ENCODE data around the gene ATRX. TPM values are rescaled to one million over a fixed set of nuclear protein-coding genes. Genes with fewer than 3 reads are reported as not detected.
"Not testable (repeated sequence)": the region's sequence is repeated elsewhere in the genome, so short reads cannot be mapped to it uniquely, and the experiment has no call there.

Gene ATRX
- total RNA-seq, 1 donor from 2014 or later, result 106 TPM

DNA sequence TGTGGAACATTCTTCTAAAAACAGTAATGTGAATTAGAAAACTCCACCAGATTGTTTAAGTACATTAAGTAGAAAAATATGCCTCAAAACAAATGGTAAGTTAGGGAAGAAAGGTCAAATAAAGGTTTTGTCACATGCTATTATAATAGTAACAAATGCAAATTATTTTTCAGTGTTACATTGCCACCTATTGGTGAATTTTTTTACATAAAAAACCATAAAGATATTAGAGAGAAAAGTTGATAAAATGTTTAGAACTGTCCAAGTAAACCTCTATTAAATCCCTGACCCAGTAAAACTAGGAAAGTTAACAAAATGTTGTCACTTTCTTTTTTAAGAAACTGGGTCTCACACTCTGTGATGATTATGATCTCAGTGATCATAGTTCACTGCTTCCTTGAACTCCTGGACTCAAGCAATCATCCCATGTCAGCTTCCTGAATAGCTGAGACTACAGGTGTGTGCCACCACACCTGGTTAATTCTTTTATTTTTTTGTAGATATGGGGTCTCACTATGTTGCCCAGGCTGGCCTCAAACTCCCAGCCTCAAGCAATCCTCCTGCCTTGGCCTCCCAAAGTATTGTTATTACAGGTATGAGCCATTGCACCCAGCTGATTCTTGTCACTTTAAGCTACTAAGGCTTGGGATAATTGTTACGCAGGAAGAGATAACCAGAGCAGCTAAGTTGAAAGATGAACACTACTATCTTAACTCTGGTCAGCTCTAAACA lies 157.6 kb downstream of the ATRX start:
- no peak overlapping the region for H3K27ac ChIP-seq (ENCODE audit: low read depth, low read length)
- no peaks in the 10 kb centered on the region for H3K27me3 ChIP-seq (ENCODE audit: insufficient read depth, low read length)
- no peak overlapping the region for H3K4me3 Mint-ChIP-seq (ENCODE audit: unreplicated experiment)
- H3K9ac ChIP-seq (ENCODE audit: low read length), result no peak overlapping the region
- H3K4me1 Mint-ChIP-seq (ENCODE audit: low read depth, unreplicated experiment), result no peaks in the 10 kb centered on the region
- no peak for TF ChIP-seq EZH2 (IDR thresholded peaks at IDR 0.05; ENCODE audit: insufficient read depth, low read length)
- TF ChIP-seq, protein P1, sequence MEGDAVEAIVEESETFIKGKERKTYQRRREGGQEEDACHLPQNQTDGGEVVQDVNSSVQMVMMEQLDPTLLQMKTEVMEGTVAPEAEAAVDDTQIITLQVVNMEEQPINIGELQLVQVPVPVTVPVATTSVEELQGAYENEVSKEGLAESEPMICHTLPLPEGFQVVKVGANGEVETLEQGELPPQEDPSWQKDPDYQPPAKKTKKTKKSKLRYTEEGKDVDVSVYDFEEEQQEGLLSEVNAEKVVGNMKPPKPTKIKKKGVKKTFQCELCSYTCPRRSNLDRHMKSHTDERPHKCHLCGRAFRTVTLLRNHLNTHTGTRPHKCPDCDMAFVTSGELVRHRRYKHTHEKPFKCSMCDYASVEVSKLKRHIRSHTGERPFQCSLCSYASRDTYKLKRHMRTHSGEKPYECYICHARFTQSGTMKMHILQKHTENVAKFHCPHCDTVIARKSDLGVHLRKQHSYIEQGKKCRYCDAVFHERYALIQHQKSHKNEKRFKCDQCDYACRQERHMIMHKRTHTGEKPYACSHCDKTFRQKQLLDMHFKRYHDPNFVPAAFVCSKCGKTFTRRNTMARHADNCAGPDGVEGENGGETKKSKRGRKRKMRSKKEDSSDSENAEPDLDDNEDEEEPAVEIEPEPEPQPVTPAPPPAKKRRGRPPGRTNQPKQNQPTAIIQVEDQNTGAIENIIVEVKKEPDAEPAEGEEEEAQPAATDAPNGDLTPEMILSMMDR (IDR thresholded peaks at IDR 0.05; ENCODE audit: insufficient read depth, low read depth, low read length), result no peak
- H4K20me1 ChIP-seq (ENCODE audit: insufficient read depth, low read length), result peaks cover 2% of the 10 kb centered on the region
- no peak overlapping the region for H3K4me3 ChIP-seq (ENCODE audit: insufficient read depth, low read depth, low read length)
- peaks cover 2% of the 10 kb centered on the region for H3K36me3 ChIP-seq (ENCODE audit: insufficient read depth, low read length)
- H2AFZ ChIP-seq (ENCODE audit: low read depth, low read length), result no peak overlapping the region
- H3K36me3 Mint-ChIP-seq (ENCODE audit: low read depth, unreplicated experiment), result no peaks in the 10 kb centered on the region
- no peaks in the 10 kb centered on the region for H3K9me3 Mint-ChIP-seq (ENCODE audit: unreplicated experiment)
- DNase-seq (ENCODE audit: low read depth), result no peak
- H3K4me2 ChIP-seq (ENCODE audit: low read length), result no peak overlapping the region
- H3K79me2 ChIP-seq (ENCODE audit: insufficient read depth, low read length), result peaks cover 1% of the 10 kb centered on the region
- H3K27ac Mint-ChIP-seq (ENCODE audit: unreplicated experiment), result no peak overlapping the region
- H3K9me3 ChIP-seq (ENCODE audit: insufficient read depth, low read depth, low read length), result no peaks in the 10 kb centered on the region
- no peaks in the 10 kb centered on the region for H3K4me1 ChIP-seq (ENCODE audit: insufficient read depth, low read length)
- H3K27me3 Mint-ChIP-seq (ENCODE audit: low read depth, unreplicated experiment), result no peaks in the 10 kb centered on the region
- FAIRE-seq, result no peak

DNA sequence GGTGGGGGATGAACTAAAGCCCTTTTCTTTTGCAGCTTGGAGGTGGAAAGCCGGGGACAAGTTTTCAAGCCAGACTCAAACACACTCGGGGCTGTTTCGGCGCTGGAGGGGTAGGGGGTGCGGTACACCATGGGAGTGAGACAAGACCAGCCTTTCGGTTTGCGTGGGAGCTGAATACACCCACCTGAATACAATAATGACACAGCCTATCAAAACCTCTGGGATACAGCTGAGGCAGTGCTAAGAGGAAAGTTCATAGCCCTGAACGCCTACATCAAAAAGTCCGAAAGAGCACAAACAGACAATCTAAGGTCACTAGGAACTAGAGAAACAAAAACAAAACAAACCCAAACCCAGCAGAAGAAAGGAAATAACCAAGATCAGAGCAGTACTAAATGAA lies 163.3 kb downstream of the ATRX start:
- H3K36me3 Mint-ChIP-seq (ENCODE audit: low read depth, unreplicated experiment), result no peaks in the 10 kb centered on the region
- no peaks in the 10 kb centered on the region for H3K4me1 ChIP-seq (ENCODE audit: insufficient read depth, low read length)
- no peaks in the 10 kb centered on the region for H3K27me3 Mint-ChIP-seq (ENCODE audit: low read depth, unreplicated experiment)
- TF ChIP-seq, protein P1 (IDR thresholded peaks at IDR 0.05; ENCODE audit: insufficient read depth, low read depth, low read length), result no peak
- no peak for TF ChIP-seq EZH2 (IDR thresholded peaks at IDR 0.05; ENCODE audit: insufficient read depth, low read length)
- H3K9me3 ChIP-seq (ENCODE audit: insufficient read depth, low read depth, low read length), result no peaks in the 10 kb centered on the region
- no peak overlapping the region for H3K27ac Mint-ChIP-seq (ENCODE audit: unreplicated experiment)
- H3K79me2 ChIP-seq (ENCODE audit: insufficient read depth, low read length), result peaks cover 7% of the 10 kb centered on the region
- FAIRE-seq (peak; percentile 5), DNase-seq (ENCODE audit: low read depth) (no peak)
- peaks cover 2% of the 10 kb centered on the region for H3K36me3 ChIP-seq (ENCODE audit: insufficient read depth, low read length)
- peaks cover 4% of the 10 kb centered on the region for H3K4me1 Mint-ChIP-seq (ENCODE audit: low read depth, unreplicated experiment)
- no peaks in the 10 kb centered on the region for H3K9me3 Mint-ChIP-seq (ENCODE audit: unreplicated experiment)
- no peak overlapping the region for H3K4me3 Mint-ChIP-seq (ENCODE audit: unreplicated experiment)
- H2AFZ ChIP-seq (ENCODE audit: low read depth, low read length), result no peak overlapping the region
- H3K4me2 ChIP-seq (ENCODE audit: low read length), result no peak overlapping the region
- H3K27me3 ChIP-seq (ENCODE audit: insufficient read depth, low read length), result no peaks in the 10 kb centered on the region
- no peak overlapping the region for H3K27ac ChIP-seq (ENCODE audit: low read depth, low read length)
- H3K9ac ChIP-seq (ENCODE audit: low read length), result no peak overlapping the region
- H4K20me1 ChIP-seq (ENCODE audit: insufficient read depth, low read length), result peaks cover 2% of the 10 kb centered on the region
- no peak overlapping the region for H3K4me3 ChIP-seq (ENCODE audit: insufficient read depth, low read depth, low read length)

DNA sequence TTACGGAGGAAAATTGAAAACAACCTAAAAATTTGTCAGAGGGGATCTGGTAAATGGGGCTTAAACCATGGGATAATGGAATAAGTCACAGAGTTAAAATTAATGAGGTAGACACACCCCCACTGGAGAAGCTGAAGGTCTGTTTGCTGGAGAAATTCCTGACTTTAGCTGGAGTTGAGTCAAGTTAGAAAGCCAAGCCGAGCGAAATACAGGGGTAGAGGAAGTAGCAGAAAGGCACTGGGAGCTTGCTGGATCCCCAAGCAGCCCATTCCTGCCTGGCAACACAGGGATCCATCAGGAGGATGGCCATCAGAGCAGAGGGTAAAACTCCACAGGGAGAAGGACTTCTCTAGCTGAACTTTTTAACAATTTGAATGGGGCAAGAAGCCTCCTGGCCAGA lies 163.8 kb downstream of the ATRX start:
- Histone ChIP-seq H3K9me3 (ENCODE audit: insufficient read depth, low read depth, low read length) (no peaks in the 10 kb centered on the region), H3K36me3 (ENCODE audit: insufficient read depth, low read length) (peaks cover 2% of the 10 kb centered on the region), H3K4me1 (ENCODE audit: insufficient read depth, low read length) (no peaks in the 10 kb centered on the region), H3K27me3 (ENCODE audit: insufficient read depth, low read length) (no peaks in the 10 kb centered on the region), H3K9ac (ENCODE audit: low read length) (no peak overlapping the region), H4K20me1 (ENCODE audit: insufficient read depth, low read length) (peaks cover 2% of the 10 kb centered on the region), H2AFZ (ENCODE audit: low read depth, low read length) (no peak overlapping the region), H3K79me2 (ENCODE audit: insufficient read depth, low read length) (peaks cover 7% of the 10 kb centered on the region), H3K4me3 (ENCODE audit: insufficient read depth, low read depth, low read length) (no peak overlapping the region), H3K4me2 (ENCODE audit: low read length) (no peak overlapping the region), H3K27ac (ENCODE audit: low read depth, low read length) (no peak overlapping the region)
- Mint-ChIP-seq H3K36me3 (ENCODE audit: low read depth, unreplicated experiment) (no peaks in the 10 kb centered on the region), H3K9me3 (ENCODE audit: unreplicated experiment) (no peaks in the 10 kb centered on the region), H3K27ac (ENCODE audit: unreplicated experiment) (no peak overlapping the region), H3K4me1 (ENCODE audit: low read depth, unreplicated experiment) (peaks cover 4% of the 10 kb centered on the region), H3K27me3 (ENCODE audit: low read depth, unreplicated experiment) (no peaks in the 10 kb centered on the region), H3K4me3 (ENCODE audit: unreplicated experiment) (no peak overlapping the region)
- peak; percentile 0 for DNase-seq (ENCODE audit: low read depth)
- TF ChIP-seq, protein P1 (IDR thresholded peaks at IDR 0.05; ENCODE audit: insufficient read depth, low read depth, low read length), result no peak
- TF ChIP-seq EZH2 (IDR thresholded peaks at IDR 0.05; ENCODE audit: insufficient read depth, low read length), result no peak
- FAIRE-seq, result no peak

DNA sequence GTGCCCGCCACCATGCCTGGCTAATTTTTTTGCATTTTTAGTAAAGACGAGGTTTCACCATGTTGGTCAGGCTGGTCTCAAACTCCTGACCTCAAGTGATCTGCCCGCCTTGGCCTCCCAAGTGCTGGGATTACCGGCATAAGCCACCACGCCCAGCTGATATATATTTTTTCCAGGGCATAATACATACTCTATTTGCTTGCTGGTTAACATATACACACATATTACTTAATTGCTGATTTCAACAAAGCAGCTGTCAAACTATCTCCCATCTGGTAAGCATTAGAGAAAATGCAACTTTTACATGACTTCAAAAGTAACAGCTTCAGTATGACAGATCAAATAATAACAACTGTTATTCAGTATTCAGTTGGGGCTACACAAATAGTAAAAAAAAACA lies 164.6 kb downstream of the ATRX start:
- not testable (repeated sequence) for H3K79me2 ChIP-seq (ENCODE audit: insufficient read depth, low read length); H2AFZ ChIP-seq (ENCODE audit: low read depth, low read length); H3K9ac ChIP-seq (ENCODE audit: low read length); FAIRE-seq; H3K4me3 Mint-ChIP-seq (ENCODE audit: unreplicated experiment); H3K9me3 Mint-ChIP-seq (ENCODE audit: unreplicated experiment); H3K4me2 ChIP-seq (ENCODE audit: low read length); H3K36me3 Mint-ChIP-seq (ENCODE audit: low read depth, unreplicated experiment); H3K27me3 Mint-ChIP-seq (ENCODE audit: low read depth, unreplicated experiment); H3K4me3 ChIP-seq (ENCODE audit: insufficient read depth, low read depth, low read length); H3K4me1 Mint-ChIP-seq (ENCODE audit: low read depth, unreplicated experiment); H3K36me3 ChIP-seq (ENCODE audit: insufficient read depth, low read length); H3K27ac Mint-ChIP-seq (ENCODE audit: unreplicated experiment); H3K9me3 ChIP-seq (ENCODE audit: insufficient read depth, low read depth, low read length); H4K20me1 ChIP-seq (ENCODE audit: insufficient read depth, low read length); H3K4me1 ChIP-seq (ENCODE audit: insufficient read depth, low read length); H3K27ac ChIP-seq (ENCODE audit: low read depth, low read length); H3K27me3 ChIP-seq (ENCODE audit: insufficient read depth, low read length); DNase-seq (ENCODE audit: low read depth)

All from astrocyte (in vitro differentiated cells and primary cell).